GM18519 (cell line): ENCODE measurements around the gene CAPZA3.
"Not testable (repeated sequence)": the region's sequence is repeated elsewhere in the genome, so short reads cannot be mapped to it uniquely, and the experiment has no call there.

Experiments used
- ATAC-seq: cut with Tn5 transposase; IDR thresholded peaks from one replicate; pipeline ENCODE4 v1.9.1; 2021; ENCODE audit warnings: mild to moderate bottlenecking, moderate library complexity; ENCODE audit not compliant: unreplicated experiment, low FRiP score

CAPZA3 gene, protein sequence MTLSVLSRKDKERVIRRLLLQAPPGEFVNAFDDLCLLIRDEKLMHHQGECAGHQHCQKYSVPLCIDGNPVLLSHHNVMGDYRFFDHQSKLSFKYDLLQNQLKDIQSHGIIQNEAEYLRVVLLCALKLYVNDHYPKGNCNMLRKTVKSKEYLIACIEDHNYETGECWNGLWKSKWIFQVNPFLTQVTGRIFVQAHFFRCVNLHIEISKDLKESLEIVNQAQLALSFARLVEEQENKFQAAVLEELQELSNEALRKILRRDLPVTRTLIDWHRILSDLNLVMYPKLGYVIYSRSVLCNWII

DNA sequence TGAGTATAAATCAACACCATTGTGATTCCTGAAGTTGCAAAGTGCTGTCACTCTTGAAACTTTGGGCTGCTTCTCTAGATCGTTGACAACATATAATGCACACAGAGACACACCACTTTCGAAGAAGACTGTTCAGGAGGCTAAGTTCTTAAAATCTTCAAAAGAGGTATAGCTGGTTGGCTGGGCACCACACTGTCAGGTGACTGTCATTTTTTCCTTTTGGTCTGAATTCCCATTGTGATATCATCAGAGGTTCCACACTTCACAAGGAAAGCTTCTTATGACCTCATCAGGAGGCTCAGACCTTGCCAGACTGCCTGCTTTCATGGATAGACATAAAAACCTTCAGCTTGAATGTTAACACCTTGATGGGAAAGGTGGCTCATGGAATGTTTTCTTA, at the start of gene CAPZA3, which contains the start of gene PLCZ1:
Gene CAPZA3 (plus strand): TSS at position 301 of the 400 bp plus-strand sequence. CDS start 150 bp downstream, outside the sequence.
Gene PLCZ1 (minus strand): TSS at position 194 of the 400 bp plus-strand sequence. CDS start 641 bp downstream, outside the sequence.
- ATAC-seq: no peak

DNA sequence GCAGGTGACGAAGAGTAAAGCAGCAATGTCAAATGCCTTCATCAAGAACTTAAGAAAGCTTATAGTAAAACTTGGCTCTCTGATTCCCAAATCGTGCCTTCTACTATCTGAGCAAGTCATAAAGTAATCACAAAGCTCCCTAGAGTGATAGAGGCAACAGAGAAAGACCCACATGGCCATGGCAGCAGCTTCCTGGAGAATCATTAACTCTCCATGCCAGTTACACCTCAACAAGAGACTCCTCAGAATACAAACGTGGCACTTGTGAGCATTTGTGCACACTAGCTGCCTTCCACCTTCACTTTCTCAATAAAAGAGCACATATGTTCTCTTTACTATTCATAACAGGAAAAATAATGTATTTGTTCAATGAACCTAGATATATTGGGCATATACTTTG, 48.1 kb upstream of the CAPZA3 start:
- ATAC-seq: no peak

DNA sequence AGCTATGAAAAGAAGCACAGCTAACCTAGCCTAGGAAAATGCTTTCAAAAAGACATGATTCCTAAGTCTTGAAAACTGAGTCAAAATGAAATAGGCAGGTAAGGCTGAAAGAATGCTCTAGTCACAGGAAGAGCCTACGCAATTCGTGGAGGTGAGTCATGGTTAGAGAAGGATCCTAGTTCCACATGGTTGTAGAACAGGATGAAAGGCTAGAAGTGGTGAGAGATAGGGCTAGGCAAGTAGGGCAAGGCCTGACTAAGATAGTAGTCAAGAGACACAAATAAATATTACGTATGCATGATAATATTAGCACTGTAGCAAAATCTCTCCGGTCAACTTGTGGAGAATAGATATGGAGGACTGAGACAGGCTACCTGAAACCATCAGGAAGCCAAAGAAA, 47.3 kb upstream of the CAPZA3 start:
- ATAC-seq: no peak

DNA sequence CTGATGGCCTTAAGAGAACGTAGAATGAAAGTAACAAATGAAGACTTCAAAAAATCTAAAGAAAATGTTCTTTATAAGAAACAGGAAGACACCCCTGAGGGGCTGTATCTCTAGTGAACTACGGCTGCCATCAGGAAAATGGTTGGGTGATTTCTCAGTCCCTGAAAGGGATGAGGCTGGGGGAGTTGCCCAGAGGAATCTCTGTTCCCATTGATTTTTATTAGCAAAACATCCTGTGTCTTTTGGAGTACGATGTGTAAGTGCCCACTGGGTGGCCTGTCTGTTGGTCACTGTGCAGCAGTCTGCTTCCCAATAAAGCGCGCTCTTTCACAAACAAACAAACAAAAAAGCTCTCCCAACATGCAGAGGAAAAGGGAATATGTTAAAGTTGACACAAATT, 43.9 kb upstream of the CAPZA3 start:
- not testable (repeated sequence) for ATAC-seq

DNA sequence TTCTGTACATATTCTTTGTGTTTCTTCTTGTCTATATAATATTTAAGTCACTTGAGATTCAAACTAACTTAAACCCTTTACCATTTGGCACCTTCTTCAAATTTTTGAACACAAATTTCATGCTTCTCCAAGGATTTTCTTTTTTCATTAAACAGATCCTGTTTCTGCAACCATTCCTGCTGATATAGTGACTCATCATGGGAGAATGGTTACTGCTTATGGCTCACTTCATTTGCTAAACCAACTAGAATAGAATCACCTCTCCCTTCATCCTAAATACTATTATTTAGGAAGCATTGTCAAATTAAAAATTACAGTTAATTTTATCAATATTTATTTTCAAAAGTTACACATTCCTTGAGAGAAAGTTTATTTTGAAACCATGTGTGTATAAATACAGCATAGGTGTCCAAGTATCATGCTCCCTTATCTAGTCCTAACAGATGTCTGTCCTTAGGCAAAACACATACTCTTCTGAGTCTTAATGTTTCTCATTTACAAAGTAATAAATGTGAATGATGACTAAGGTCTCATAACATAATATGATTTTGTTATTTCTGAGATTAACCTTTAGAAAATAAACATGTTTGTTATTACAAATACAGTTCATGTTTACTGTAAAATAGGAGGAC, 40.8 kb upstream of the CAPZA3 start:
- ATAC-seq: no peak

DNA sequence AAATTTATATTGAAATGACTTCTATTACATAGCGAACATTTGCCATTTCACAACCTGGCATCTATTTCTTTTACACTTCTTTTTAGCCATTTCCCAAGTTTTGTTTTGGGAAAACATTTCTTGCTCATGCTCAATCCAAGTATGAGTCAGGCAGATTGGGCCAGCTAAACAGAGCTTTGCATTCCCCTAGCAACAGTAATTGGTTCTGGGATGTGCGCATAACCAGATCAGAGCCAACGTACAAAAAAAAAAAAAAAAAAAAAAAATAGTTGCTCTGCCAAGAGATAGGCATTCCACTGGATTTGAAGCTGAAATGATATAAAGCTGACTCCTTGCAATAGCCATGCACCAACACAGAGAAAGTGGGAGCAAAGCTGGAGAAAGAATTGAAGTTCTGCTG, 37.6 kb upstream of the CAPZA3 start:
- ATAC-seq: no peak

DNA sequence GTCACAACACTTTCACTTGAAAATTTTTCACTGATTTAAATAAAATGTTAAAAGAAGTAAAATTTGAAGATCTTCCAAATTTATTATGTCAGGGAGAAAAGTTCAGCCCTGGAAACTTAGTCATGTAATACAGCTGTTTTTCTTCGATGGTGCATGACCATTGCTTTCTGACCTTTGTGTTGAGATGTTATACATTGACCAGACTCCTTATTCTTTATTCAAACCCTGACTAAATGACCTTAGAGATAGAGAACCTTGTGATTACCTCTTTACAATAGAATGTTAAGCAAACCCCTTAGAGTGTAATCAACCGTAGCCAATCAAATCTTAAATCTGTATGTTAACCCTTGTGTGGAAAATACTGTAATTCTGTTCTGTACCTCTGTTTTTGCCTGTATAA, 34.6 kb upstream of the CAPZA3 start:
- ATAC-seq: no peak

DNA sequence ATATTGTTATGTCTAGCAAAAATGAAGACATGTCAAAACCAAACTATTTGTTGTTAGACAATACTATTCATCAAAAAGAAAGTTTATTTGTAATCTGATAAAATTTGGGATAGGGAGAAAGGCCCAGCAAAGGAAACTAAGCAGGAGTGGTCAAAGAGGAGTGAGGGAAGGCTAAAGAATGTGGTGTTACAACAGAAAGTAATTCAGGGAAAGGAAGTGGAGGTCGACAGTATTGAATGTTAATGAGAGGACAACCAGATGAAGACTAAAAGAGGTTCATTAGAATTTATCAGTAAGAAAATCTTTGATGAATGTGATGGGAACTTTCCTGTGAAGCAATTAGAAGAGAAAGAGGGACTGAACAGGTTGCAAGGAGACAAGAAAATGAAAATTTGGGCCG, 34.0 kb upstream of the CAPZA3 start:
- ATAC-seq: no peak

DNA sequence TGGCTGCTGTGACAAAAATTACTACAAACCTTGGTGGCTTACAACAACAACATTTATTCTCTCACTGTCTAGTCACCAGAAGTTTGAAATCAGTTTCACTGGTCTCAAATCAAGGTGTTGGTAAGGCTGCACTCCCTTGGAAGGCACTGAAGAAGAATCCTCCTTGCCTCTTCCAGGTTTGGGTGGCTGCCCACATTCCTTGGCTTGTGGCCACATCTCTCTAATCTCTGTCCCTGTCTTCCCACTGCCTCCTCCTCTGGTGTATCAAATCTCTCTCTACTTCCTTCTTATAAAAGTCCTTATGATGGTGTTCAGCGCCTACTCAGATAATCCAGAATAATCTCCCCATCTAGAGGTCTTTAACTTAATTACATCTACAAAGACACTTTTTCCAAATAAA, 31.1 kb upstream of the CAPZA3 start:
- no peak for ATAC-seq

DNA sequence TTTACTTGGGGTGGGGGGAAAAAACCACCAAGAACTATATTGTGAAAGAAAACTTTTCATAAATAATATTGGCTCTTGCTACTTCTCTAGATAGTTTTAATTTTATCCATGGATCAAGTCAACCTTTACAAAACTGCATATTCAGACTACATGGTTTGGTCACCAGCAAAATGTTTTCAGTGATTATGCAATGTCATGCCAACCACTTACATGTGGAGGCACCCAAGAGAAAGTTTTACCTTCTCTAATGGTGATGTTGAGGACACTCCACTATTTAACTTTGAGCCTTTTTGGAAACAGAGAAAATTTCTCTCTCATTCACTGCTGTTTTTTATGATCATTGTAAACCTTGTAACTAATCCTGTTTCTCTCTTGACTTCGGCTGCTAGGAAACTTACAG, 21.7 kb upstream of the CAPZA3 start:
- no peak for ATAC-seq

DNA sequence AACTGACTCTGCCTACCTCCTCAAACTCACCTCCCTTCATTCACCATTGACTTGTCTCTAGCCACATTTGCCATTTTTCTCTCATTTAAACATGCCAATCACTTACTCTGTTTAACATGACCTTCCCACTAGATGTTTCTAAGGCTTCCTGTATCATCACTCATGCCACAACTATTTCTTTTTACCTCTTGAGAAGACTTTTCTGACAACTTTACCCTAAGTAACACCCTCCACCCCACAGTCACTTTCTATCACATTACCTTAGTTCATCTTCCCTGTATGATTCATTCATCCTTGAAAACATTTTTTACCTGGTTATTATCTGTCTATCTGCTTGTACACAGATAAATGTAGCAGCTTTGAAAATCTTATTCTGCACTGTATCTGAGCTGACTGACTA, 19.5 kb upstream of the CAPZA3 start:
- no peak for ATAC-seq

DNA sequence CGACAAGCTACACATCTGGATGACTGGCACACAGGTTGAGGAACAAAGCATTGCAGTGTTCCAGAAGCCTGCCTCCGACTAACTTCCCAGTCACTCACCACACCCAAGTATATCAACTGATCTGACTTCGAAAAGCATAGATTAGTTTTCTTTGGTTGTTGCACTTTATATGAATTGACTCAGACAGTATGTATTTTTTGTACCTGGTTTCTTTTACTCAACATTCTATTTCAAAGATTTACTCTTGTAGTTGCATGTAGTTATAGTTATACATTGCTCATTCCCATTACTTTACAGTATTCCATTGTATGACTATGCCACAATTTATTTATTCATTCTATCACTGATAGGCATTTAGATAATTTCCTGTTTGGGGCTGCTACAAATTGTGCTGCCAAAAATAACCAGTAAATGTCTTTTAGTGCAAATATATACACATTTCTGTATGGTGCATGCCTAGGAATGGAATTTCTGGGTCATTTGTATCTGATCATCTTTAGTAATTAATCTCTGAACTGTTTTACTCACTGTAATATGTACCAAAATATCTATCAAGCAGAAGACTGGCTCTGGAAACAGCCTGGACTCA, 17.9 kb upstream of the CAPZA3 start:
- no peak for ATAC-seq

DNA sequence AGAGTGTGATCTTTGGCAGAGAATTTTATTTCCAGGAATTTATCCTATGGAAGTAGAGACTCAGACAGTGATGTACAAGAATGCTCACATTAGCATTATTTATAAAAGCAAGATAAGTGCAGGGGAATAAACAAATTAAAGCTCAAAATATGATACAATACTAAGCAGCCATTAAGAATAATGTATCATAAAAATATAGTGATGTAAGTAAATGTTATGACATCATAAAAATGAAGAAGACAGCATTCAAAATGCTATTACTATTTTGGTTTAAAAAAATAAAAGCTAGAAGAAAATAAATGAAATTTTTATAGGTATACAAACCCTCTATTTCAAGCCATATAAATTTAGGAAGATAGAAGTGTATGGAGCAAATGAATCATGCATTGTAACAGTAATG, 17.2 kb upstream of the CAPZA3 start:
- ATAC-seq: no peak

DNA sequence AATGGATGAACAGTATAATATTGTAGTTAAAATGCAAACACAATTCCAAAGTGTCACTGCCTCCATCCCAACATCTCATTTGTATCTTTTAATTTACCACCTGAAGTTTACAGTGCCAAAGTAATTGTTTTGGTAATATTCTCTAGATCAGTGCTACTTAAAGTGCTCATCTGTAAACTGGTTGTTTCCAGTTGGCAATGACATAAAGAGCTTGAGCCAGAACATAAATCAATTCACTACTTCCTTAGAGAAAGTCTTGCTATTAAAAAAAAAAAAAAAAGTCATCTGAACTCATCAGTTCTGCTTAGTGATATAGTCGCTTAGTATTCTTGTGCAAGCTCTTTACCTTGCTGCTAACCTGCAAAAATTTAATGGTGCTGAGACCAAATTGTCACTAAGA, 16.5 kb upstream of the CAPZA3 start:
- ATAC-seq: no peak

DNA sequence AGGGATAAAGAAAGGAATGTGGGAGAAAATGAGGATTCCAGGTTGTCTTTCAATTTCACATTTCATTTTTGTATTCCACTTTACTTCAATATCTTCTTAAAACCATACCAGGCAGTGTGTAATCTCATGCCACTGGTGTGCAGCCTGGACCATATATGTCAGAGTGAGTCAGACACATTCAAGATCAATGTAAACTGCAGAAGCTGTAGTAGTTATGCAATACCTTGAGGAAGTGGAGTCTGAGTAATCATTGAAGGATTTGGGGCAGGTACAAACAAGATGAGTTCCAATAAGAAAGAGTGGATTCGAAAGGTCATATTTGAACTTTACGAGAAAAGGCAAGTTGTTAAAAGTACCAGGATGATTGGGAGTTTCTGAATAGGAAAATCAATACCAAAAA, 14.2 kb upstream of the CAPZA3 start:
- no peak for ATAC-seq

DNA sequence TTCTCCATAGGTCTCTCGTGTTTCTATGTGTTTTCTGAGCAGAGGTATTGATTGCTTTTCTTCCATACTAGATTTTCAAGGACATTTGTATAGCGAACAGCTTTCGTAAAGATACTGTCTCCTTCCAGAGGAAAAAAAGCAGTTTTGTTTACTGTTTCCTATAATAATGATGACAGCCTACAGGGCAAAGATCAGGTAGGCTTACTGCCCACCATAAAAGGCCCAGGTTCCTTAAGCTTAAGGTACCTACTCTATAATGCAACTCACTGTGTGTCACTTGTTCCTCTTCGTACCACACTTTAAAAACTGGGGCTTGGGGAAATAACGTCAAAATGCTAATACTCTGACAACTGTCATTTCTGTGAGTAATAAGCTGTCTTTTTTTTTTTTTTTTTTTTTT, 6.8 kb upstream of the CAPZA3 start:
- ATAC-seq: no peak

DNA sequence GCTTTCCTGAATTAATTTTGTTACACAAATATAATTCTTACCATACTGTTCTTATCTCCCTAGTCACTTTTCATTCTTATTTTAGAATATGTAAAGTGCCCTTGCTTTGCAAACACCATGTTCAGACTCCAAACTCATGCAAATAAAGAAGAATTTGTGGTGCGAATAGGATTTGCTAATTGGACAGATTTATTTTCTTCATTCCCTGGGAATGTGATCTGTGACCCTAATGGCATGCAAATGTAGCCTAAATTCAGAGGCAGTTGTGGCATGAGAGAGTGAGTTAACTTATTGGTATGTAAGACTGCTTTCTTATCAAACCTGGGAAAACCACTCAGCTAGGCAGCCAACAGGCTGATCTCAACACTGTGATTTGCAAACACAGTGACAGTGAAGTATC, 10.0 kb downstream of the CAPZA3 start:
- no peak for ATAC-seq

DNA sequence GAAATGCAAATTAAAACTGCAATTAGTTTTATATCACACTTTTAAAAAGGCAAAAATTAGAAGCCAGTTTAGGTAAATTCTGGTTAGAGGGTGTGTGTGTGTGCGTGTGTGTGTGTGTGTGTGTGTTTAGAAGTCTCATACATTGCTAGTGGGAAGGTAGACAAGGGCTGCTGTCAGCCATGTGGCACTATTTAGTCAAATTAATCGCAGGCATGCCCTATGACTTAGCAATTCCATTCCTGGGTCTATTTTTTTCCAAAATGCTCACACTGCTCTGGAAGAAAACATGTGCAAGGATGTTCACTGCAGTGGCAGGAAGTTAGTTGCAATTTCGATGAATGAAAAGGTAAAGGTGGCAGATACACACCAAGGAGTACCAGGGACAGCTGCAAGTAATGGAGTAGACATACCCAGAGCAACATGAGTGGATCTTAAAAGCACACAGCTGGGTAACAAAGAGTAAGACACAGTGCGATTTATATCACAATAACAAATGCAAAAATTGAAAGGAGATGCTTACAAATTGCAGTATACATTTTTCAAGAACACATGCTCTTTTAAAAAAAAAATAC, 11.6 kb downstream of the CAPZA3 start:
- no peak for ATAC-seq

DNA sequence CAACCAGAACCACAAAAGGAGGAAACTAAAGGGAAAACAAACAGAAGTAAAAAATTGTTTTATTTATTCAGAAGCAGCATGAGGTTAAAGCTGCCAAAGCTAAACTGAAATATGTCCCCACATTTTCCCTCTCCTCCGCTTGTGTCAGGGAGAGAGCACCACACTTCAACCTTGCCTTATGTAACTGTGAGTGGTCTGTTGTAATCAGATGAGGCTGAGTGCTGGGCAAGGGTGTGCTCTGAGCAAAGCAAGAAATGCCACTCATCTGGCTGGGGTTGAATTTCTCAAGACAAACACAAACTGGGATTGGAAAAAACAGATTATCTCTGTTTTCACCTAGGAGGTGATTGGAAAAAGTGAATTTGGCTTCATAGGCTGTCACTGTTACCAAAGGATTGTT, 12.2 kb downstream of the CAPZA3 start:
- ATAC-seq: no peak

DNA sequence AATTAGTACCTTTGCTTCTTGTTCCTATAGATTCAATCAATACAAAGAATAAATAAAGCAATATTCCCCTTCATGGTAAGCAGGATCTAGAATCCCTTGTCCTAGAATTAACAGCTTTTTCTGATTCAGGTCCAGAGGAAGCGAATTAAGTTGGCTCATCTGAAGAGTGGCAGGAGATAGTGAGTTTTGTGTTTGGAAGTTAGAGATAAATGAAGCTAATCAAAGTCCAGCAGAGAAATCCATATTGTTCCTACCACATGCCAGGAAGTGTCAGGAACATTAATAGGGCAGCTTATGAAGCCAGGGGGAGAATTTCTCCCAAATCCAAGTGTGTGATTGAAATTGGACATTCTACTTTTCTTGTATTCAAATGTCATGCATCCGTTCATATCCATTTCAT, 13.9 kb downstream of the CAPZA3 start:
- no peak for ATAC-seq

DNA sequence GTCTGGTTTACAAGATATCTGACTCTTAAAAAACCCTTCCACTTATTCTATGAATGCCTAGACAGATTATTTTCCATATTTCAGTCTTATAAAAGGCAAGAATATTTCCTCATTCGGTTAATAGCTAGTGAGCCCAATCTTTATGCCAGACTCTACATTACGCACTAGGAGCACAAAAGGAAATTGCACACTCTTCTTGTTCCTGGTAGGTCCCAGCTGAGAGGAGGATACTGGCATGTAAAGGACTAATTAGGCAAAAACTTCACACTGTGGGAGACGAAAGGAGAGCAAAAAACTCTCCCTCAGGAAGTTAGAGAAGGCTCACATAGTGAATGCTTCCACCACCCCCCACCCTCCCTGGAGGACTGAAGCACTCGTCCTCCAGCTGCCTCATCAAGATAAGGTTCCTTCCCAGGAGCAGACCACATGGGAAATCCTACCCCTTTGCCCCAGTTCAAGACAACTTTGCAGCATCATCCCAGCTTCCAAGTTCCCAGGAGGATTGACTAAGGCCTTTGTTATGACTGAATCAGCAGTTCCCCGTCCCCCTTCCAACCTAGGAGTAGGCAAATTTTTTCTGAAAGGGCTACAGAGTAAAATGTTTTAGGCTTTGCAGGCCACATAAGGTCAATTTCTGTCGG, 14.5 kb downstream of the CAPZA3 start:
- no peak for ATAC-seq
